HG02759 (cell line): ENCODE results near the gene DRICH1.
"Not testable (repeated sequence)": the region's sequence is repeated elsewhere in the genome, so short reads cannot be mapped to it uniquely, and the experiment has no call there.

ENCODE experiments used
- ATAC-seq: cut with Tn5 transposase; IDR thresholded peaks from one replicate; pipeline ENCODE4 v1.9.1; 2021; ENCODE audit warnings: mild to moderate bottlenecking, moderate library complexity; ENCODE audit not compliant: unreplicated experiment

The DRICH1 gene

GRCh38 chr22:23632178-23632577 is at the start of gene DRICH1:
Gene DRICH1 (minus strand): TSS chr22:23632321. CDS start chr22:23632023, 298 bp downstream.
- no peak for ATAC-seq

- ATAC-seq, result no peak
These were observed 49.1 kb upstream of the DRICH1 start for GRCh38 chr22:23681026-23681809.

GRCh38 chr22:23678133-23678532 is 46.0 kb upstream of the DRICH1 start:
- ATAC-seq, result no peak

- ATAC-seq, result no peak
These were observed 45.5 kb upstream of the DRICH1 start for GRCh38 chr22:23677701-23677995.

DNA sequence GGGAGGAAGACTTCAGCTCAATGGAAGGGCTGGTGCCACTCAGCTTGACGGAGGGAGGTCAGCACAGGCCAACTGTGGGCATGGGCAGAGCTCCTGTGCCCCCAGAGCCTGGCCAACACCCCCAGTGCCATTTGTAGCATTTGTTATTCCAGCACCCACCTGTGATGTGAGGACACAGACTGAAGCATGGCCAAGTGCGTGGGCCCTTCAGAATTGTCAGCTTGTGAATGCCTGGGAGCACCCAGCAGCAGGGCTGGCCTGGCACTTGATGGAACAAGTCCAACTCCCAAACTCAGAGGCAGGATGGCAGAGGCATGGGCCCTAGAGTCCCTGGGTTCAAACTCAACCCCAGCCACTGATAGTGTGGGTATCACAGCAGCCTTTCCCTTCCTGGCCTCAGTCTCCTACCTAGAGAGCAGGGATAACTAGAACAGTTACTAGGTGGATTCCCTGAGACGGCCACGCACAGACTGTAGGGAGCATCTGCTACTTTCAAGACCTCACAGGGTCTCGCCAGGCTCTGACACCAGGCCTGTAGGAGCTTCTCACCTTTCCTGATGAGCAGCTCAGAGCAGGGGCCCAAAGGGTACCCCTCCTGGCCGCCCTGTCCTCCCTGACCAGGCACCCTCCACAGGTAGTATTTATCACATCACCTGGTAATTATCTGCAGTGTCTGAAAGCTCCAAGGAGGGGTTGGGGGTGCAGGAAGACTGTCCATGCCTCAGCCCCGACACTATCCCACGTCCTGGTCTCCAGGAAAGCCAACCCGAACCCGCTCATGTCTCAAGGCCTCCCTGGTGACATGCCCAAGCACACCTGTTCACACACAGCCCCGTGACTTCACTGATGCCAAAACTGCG is 45.0 kb upstream of the DRICH1 start:
- not testable (repeated sequence) for ATAC-seq

- ATAC-seq, result no peak
These were observed 43.6 kb upstream of the DRICH1 start for GRCh38 chr22:23675502-23676415.

GRCh38 chr22:23674886-23675501 is 42.9 kb upstream of the DRICH1 start:
- not testable (repeated sequence) for ATAC-seq

DNA sequence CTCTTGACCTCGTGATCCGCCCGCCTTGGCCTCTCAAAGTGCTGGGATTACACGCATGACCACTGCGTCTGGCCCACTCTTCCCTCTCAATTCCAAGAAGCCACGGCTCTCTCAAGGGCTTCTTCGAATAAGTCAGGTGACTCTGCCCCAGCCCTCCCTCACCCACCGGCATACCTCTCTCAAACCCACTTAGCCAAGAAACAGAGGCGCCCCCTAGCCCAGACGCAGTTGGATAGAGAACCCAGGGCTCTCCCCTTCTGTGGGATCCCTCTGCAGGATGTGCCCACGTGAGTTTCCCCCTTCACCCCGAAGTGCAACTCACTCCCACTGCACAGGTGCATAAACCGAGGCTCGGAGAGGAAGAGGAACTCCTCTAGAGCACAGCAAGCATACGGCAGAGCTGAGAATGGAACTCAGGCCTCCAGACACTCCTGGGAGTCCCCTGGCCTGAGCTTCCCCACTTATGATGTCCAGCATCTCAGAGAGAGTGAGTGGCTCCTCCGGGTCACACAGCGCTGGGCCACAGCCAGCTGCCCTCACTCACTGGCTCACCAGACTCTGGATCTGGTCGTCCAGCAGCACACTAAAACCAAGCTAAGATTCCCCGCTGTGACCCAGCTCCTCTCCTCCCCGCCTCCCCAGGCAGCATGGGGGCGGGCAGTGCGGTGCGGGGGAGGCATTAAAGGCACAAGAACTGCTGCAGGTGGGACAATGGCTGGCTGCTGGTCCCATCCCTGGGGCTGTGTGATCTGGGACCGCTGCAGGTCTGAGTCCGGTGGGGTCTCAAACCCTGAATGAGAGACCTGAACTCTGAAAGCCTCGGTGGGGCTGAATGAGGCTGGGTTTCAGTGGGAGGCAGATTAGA is 41.9 kb upstream of the DRICH1 start:
- no peak for ATAC-seq

- no peak for ATAC-seq
These were observed 41.0 kb upstream of the DRICH1 start for GRCh38 chr22:23673050-23673620.

GRCh38 chr22:23672307-23673049 is 40.4 kb upstream of the DRICH1 start:
- ATAC-seq, result not testable (repeated sequence)

- ATAC-seq, result not testable (repeated sequence)
These were observed 39.3 kb upstream of the DRICH1 start for GRCh38 chr22:23671387-23671786.

GRCh38 chr22:23670378-23671295 is 38.5 kb upstream of the DRICH1 start:
- no peak for ATAC-seq

DNA sequence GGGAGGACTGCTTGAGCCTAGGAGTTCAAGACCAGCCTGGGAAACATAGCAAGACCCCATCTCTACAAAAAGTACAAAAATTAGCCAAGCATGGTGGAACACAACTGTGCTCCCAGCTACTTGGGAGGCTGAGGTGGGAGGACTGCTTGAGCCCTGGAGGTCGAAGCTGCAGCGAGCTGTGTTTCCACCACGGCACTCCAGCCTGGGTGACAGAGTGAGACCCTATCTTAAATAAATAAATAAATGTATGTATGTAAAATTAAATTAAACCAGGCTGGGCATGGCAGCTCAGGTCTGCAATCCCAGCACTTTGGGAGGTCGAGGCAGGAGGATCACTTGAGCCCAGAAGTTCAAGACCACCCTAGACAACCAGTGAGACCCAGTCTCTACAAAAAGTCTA is 28.3 kb upstream of the DRICH1 start:
- ATAC-seq, result not testable (repeated sequence)

DNA sequence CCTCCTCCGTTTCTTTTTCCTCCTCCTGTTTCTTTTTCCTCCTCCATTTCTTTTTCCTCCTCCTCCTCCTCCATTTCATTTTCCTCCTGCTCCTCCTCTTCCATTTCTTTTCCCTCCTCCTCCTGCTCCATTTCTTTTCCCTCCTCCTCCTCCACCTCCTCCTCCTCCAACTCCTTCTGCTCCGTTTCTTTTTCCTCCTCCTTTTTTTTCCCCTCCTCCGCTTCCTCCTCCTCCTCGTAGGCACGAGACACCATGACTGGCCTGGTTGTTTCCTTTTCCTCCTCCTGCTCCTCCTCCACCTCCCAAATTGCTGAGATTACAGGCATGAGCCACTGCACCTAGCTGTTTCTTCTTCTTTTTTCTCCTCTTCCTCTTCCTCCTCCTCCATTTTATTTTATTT is 25.6 kb upstream of the DRICH1 start:
- ATAC-seq, result no peak

DNA sequence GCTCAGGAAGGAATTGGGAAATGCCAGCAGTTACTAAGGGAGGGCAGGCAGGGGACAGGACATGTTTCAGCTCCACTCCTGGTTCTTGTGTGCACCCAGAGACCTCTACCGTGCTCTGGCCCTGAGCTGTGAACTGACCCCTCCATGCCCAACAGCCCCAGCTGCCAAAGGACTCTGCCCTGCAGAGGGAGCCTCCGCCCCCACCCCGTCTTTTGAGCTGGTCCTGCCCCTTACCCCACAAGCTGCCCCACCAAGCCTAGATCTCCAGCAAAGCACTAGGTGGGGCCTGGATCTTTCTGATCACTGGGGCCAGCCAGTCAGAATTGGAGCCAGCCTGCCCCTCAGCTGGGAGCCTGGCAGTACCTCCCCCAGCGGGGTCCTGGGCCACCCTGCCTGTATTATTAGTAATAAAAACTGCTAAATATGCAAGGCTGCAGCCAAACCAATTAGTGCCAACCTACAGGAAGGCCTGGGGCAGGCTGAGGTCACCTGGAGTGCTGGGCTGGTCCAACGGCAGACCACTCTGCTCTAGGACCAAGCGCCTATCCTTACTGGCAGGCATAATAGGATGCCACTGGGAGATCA is 23.9 kb upstream of the DRICH1 start:
- no peak for ATAC-seq

- ATAC-seq, result no peak
These were observed 20.6 kb upstream of the DRICH1 start for GRCh38 chr22:23652711-23653110.

DNA sequence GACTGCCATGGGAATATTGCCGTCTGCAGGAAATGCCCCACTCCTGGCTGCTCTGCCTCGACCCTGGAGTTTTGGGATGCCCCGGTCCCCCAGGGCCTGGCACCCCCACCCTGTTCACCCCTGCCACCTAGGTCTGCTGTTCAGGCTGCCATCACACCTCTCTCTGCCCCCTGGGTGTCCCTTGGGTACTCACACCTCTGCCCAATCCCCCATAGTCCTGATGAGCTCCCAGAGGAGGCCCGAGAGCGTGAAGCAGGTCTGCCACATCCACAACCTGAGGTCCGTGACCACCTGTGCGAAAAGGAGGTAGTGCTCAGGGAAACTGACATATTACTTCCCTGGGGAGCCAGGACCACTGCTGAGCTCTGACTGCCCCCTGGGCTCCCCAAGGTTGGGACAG is 20.2 kb upstream of the DRICH1 start:
- no peak for ATAC-seq
